Smooth muscle cell (in vitro differentiated cells): ENCODE data around the gene TMEM132C. TPM values are rescaled to one million over a fixed set of nuclear protein-coding genes. Genes with fewer than 3 reads are reported as not detected.

Source experiments
- DNase-seq: peaks from one replicate; lab custom pipeline; 2025; ENCODE audit not compliant: unreplicated experiment; lab: John Stamatoyannopoulos, UW
- H2AFZ ChIP-seq: fragments of 200-600 bp; sonication (generic); 2 replicates; pipeline ENCODE4 v1.6.0; 2016; ENCODE audit warnings: antibody characterized with exemption, low read depth, mild to moderate bottlenecking
- H3F3A ChIP-seq: fragments of 200-600 bp; sonication (generic); 2 replicates; pipeline ENCODE4 v1.6.0; 2017; ENCODE audit warnings: antibody characterized with exemption, low read depth
- H3K27ac ChIP-seq: fragments of 200-600 bp; sonication (generic); 2 replicates; pipeline ENCODE4 v1.5.1; 2016; ENCODE audit warnings: low read depth, mild to moderate bottlenecking
- H3K27me3 ChIP-seq: fragments of 200-600 bp; sonication (generic); 2 replicates; pipeline ENCODE4 v1.6.1; 2016; ENCODE audit warnings: low read depth, mild to moderate bottlenecking
- H3K36me3 ChIP-seq: fragments of 200-600 bp; sonication (generic); 2 replicates; pipeline ENCODE4 v1.5.1; 2016; ENCODE audit warnings: low read depth
- H3K4me1 ChIP-seq: fragments of 200-600 bp; sonication (generic); 2 replicates; pipeline ENCODE4 v1.5.1; 2016; ENCODE audit warnings: low read depth
- H3K4me2 ChIP-seq: fragments of 200-600 bp; sonication (generic); 2 replicates; pipeline ENCODE4 v1.6.0; 2016; ENCODE audit warnings: mild to moderate bottlenecking
- H3K4me3 ChIP-seq: fragments of 200-600 bp; sonication (generic); 2 replicates; pipeline ENCODE4 v1.5.1; 2016; ENCODE audit warnings: mild to moderate bottlenecking
- H3K79me2 ChIP-seq: fragments of 200-600 bp; sonication (generic); 2 replicates; pipeline ENCODE4 v1.6.0; 2016; ENCODE audit warnings: low read depth, mild to moderate bottlenecking
- H3K9ac ChIP-seq: fragments of 200-600 bp; sonication (generic); 2 replicates; pipeline ENCODE4 v1.6.0; 2016; ENCODE audit warnings: low read depth
- H3K9me3 ChIP-seq: fragments of 200-600 bp; sonication (generic); replicated peaks from 2 replicates; pipeline ENCODE4 v1.5.1; 2016; ENCODE audit warnings: low read depth
- H4K20me1 ChIP-seq: fragments of 200-600 bp; sonication (generic); 2 replicates; pipeline ENCODE4 v1.6.0; 2016; ENCODE audit warnings: low read depth
- WGBS: methylation state at CpG from one replicate; pipeline ENCODE4 v1.1.7; 2016; ENCODE audit warnings: low lambda C conversion rate; 5-methylcytosine and 5-hydroxymethylcytosine counted together
- polyA plus RNA-seq: library from polyadenylated mRNA; unstranded; fragments of >200 nt; fragmentation: Nextera tagmentation; extraction: Ambion mirVana; gene quantifications from 2 replicates; pipeline ENCODE4 v1.2.1, GENCODE V29; 2016
- total RNA-seq: library from RNA; depleted of rRNA; stranded (reverse); fragments of >200 nt; gene quantifications from 2 replicates; pipeline ENCODE4 v1.2.3, GENCODE V29; 2014
- TF ChIP-seq, protein P1 (sequence below): fragments of 200-600 bp; sonication (generic); IDR thresholded peaks from 2 replicates; pipeline ENCODE4 v1.5.1; 2017; ENCODE audit warnings: borderline replicate concordance, mild to moderate bottlenecking, antibody characterized with exemption; ENCODE audit not compliant: insufficient read depth, poor library complexity, severe bottlenecking

Gene TMEM132C
- total and polyA plus RNA-seq, 2 experiments from 2014 or later, result 0.49 to 0.77 TPM

DNA sequence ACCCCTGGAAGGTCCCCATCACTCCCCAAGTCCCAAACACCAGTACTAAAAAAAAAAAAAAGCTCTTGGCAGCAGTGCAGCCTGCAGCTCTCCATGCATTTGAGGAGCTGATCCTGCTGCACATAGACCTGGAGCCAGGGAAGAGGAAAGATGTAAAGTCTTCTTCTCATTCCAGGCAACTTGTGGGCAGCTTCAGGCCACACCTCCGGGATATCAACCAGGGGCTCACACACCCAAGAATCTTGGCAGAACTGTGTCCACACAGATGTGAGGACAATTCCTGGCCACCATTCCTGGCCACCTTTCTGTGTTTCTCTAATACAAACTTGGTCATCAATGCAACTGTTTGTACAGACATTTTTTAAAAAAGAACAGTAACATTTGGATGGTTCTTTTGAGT, 72.7 kb downstream of the TMEM132C start:
- no peaks in the 10 kb centered on the region for H3K79me2 ChIP-seq
- no peaks in the 10 kb centered on the region for H3K27me3 ChIP-seq
- H3K9me3 ChIP-seq, result no peaks in the 10 kb centered on the region
- H2AFZ ChIP-seq, result no peak overlapping the region
- H3F3A ChIP-seq, result peaks cover 17% of the 10 kb centered on the region
- TF ChIP-seq, protein P1, sequence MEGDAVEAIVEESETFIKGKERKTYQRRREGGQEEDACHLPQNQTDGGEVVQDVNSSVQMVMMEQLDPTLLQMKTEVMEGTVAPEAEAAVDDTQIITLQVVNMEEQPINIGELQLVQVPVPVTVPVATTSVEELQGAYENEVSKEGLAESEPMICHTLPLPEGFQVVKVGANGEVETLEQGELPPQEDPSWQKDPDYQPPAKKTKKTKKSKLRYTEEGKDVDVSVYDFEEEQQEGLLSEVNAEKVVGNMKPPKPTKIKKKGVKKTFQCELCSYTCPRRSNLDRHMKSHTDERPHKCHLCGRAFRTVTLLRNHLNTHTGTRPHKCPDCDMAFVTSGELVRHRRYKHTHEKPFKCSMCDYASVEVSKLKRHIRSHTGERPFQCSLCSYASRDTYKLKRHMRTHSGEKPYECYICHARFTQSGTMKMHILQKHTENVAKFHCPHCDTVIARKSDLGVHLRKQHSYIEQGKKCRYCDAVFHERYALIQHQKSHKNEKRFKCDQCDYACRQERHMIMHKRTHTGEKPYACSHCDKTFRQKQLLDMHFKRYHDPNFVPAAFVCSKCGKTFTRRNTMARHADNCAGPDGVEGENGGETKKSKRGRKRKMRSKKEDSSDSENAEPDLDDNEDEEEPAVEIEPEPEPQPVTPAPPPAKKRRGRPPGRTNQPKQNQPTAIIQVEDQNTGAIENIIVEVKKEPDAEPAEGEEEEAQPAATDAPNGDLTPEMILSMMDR, result no peak
- H3K27ac ChIP-seq, result no peak overlapping the region
- H3K4me2 ChIP-seq, result peak overlapping the region; percentile 74
- H3K4me3 ChIP-seq, result peak overlapping the region; percentile 16
- no peak overlapping the region for H3K9ac ChIP-seq
- H3K4me1 ChIP-seq, result peaks cover 42% of the 10 kb centered on the region
- DNase-seq, result no peak
- no peaks in the 10 kb centered on the region for H4K20me1 ChIP-seq
- 75% methylated on average over 1 of the region's 1 CpG for WGBS
- H3K36me3 ChIP-seq, result no peaks in the 10 kb centered on the region

DNA sequence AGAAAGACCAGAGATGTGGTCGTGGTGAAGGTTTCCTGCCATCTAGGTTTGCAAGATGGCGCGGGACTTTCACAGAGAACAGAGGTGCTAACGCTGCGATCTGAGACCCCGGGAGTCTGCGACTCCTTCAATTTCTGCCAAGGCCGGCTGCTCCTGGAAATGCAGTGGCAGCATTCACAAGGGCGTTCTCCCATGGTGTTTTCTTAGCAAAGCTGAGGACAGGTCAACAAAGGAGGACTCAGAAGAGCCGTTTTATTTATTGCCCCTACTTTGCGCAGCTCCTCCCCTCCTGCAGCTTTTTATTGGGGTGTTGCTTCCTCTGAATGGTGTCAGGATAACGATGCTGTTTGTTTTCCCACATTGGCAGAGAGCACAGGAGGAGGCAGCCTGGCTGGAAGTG, 86.3 kb downstream of the TMEM132C start:
- H3K9me3 ChIP-seq, result no peaks in the 10 kb centered on the region
- TF ChIP-seq, protein P1, result no peak
- no peak overlapping the region for H3K27ac ChIP-seq
- no peaks in the 10 kb centered on the region for H3K79me2 ChIP-seq
- no peaks in the 10 kb centered on the region for H3F3A ChIP-seq
- no peaks in the 10 kb centered on the region for H3K4me1 ChIP-seq
- no peaks in the 10 kb centered on the region for H3K27me3 ChIP-seq
- H3K4me3 ChIP-seq, result no peak overlapping the region
- H4K20me1 ChIP-seq, result no peaks in the 10 kb centered on the region
- DNase-seq, result no peak
- WGBS, result 90% methylated on average over 12 of the region's 12 CpGs
- H3K9ac ChIP-seq, result no peak overlapping the region
- no peak overlapping the region for H3K4me2 ChIP-seq
- no peaks in the 10 kb centered on the region for H3K36me3 ChIP-seq
- no peak overlapping the region for H2AFZ ChIP-seq

DNA sequence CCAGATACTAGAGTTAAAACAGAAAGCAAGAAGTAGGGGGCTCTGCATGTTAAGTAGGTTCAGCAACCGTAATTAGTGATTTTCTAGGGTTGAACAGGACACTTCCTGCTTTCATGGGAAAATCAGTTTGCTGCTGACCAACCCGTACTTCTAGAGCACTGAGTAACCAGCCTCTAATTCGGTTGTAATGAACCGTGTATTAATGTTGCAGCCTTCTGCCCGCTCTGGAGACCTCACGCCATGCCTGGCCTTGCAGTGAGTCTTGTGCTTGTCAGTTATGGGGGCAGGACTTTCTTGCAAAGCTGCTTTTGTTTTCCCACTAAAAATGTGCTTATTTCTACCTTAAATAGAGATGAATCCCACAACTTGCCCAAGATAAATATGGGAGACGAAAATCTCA, 89.6 kb downstream of the TMEM132C start:
- H3F3A ChIP-seq, result no peaks in the 10 kb centered on the region
- no peak overlapping the region for H3K4me3 ChIP-seq
- TF ChIP-seq, protein P1, result no peak
- H3K36me3 ChIP-seq, result no peaks in the 10 kb centered on the region
- no peak for DNase-seq
- no peak overlapping the region for H2AFZ ChIP-seq
- no peak overlapping the region for H3K4me2 ChIP-seq
- H3K4me1 ChIP-seq, result no peaks in the 10 kb centered on the region
- H3K27me3 ChIP-seq, result no peaks in the 10 kb centered on the region
- no peak overlapping the region for H3K9ac ChIP-seq
- no peaks in the 10 kb centered on the region for H4K20me1 ChIP-seq
- 90% methylated on average over 7 of the region's 7 CpGs for WGBS
- H3K9me3 ChIP-seq, result no peaks in the 10 kb centered on the region
- H3K79me2 ChIP-seq, result no peaks in the 10 kb centered on the region
- H3K27ac ChIP-seq, result no peak overlapping the region

DNA sequence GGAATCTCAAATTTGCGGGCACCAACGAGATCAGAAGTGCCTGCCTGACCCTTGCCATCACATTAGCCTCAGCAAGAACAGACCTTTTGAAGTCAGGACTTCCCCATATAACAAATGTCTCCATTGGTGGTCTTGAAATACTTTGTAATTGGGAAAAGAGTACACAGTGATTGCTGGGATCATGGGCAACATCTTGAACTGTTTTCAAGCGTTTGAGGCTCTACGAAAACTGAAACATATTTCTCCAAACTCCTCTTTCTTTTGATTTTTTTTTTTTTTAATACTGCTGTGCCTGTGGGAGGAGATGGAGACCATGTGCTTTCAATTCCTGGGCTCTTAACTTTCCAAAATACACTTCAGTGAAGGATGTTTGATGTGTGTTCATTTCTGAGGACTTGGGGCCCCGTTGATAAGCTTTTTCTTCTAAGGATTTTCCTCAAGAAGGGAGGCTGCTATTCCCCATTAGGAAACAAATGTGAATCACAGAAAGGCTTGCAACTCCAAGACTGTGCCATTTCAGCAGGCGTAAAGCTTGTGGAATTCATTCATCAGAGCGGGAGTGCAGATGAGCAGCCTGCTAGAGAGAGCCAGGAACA, 94.5 kb downstream of the TMEM132C start:
- H3K4me3 ChIP-seq, result no peak overlapping the region
- DNase-seq, result no peak
- H3K4me2 ChIP-seq, result no peak overlapping the region
- H3K27me3 ChIP-seq, result no peaks in the 10 kb centered on the region
- no peak overlapping the region for H3K9ac ChIP-seq
- no peaks in the 10 kb centered on the region for H3K79me2 ChIP-seq
- H3F3A ChIP-seq, result peaks cover 5% of the 10 kb centered on the region
- H3K4me1 ChIP-seq, result peaks cover 23% of the 10 kb centered on the region
- no peaks in the 10 kb centered on the region for H3K9me3 ChIP-seq
- H3K27ac ChIP-seq, result no peak overlapping the region
- no peaks in the 10 kb centered on the region for H4K20me1 ChIP-seq
- TF ChIP-seq, protein P1, result no peak
- no peaks in the 10 kb centered on the region for H3K36me3 ChIP-seq
- WGBS, result 45% methylated on average over 7 of the region's 7 CpGs
- no peak overlapping the region for H2AFZ ChIP-seq
